GM12865 (cell line): ENCODE measurements around the gene MYO1F.

ENCODE experiments used
- DNase-seq: peaks from one replicate; pipeline ENCODE4 v3.0.0; 2010; ENCODE audit warnings: low read depth
- H3K4me3 ChIP-seq: 2 replicates; pipeline ENCODE4 v1.5.1; 2011; ENCODE audit warnings: mild to moderate bottlenecking, low read depth, low read length, control low read depth
- CTCF ChIP-seq: IDR thresholded peaks from 2 replicates; pipeline ENCODE4 v1.5.1; 2011; ENCODE audit warnings: low read length, control low read depth, low read depth, inconsistent platforms; ENCODE audit not compliant: insufficient read depth; ENCODE audit errors: missing control alignments

The MYO1F gene

DNA sequence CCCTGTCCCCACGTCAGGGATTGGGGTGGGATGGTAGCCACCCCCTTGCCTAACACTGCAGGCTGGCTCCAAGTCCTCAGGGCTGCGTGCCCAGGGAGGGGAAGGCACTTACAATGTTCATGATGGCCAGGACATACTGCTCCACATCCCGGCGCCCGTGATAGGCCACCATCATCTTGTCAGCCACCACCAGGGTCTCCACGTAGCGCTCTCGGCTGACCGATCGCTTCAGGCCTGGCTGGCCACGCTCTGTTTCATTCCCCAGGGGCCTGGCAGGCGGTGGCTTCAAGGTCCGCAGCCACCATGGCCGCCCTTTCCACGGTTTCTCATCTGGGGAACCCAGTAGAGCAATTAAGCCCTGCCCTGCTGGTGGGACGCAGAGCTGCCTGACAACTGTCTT, 23.6 kb upstream of the MYO1F start:
- no peak for DNase-seq
- no peak for TF ChIP-seq CTCF
- no peak overlapping the region for H3K4me3 ChIP-seq

DNA sequence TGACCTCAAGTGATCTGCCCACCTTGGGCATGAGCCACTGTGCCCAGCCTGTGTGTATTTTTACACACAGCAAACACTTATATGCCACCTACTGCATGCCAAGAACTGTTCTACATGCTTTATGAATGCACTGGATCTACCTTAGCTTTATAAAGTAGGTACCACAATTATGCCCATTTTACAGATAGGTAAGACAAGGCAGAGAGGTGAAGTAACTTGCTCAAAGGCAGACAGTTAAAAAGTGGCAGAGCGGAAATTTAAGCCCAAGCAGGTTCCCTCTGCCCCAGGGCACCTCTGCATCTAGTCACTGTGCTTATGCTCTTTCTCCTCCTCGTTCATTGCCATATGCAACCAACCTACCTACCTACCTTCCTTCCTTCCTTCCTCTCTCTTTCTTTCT, 22.8 kb upstream of the MYO1F start:
- DNase-seq: no peak
- TF ChIP-seq CTCF: no peak
- H3K4me3 ChIP-seq: no peak overlapping the region

GRCh38 chr19:8596168-8596567, 18.9 kb upstream of the MYO1F start:
- DNase-seq: no peak
- TF ChIP-seq CTCF: no peak
- no peak overlapping the region for H3K4me3 ChIP-seq

- TF ChIP-seq CTCF: no peak
- DNase-seq: no peak
- H3K4me3 ChIP-seq: no peak overlapping the region
These were observed 18.4 kb upstream of the MYO1F start for GRCh38 chr19:8595651-8596050.

- DNase-seq: no peak
- no peak overlapping the region for H3K4me3 ChIP-seq
- no peak for TF ChIP-seq CTCF
These were observed 16.7 kb upstream of the MYO1F start for GRCh38 chr19:8593931-8594330.

- DNase-seq: peak; percentile 52
- TF ChIP-seq CTCF: no peak
- no peak overlapping the region for H3K4me3 ChIP-seq
These were observed 15.2 kb upstream of the MYO1F start for GRCh38 chr19:8592231-8593009.

GRCh38 chr19:8589177-8589714, 12.0 kb upstream of the MYO1F start:
- DNase-seq: no peak
- TF ChIP-seq CTCF: no peak
- H3K4me3 ChIP-seq: no peak overlapping the region
